NCI-H226 (cell line): Measurements from ENCODE around the gene DIP2B.

Source experiments
- DNase-seq: peaks from one replicate; pipeline ENCODE4 v3.0.0-alpha.2; 2015

Gene DIP2B

GRCh38 chr12:50739611-50740010, 234.8 kb downstream of the DIP2B start:
- DNase-seq: no peak

DNA sequence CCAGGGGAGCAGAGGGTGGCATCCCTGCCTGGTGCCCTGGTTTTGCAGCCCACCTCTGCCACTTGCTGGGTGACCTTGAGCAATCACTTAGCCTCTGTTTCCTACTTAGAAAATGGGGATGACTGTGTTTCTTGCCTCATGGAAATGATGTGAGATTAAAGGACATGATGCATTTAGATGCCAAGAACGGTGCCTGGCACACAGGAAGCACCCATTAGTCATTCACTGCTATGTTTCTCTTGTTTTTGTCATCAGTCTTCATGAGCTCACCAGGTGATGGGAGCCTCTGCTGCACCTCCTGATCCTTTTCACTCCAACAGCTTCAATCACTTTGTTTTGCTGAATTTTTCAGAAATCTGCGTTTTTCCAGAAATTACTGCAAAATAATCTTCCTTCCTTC, 235.5 kb downstream of the DIP2B start:
- peak; percentile 37 for DNase-seq

DNA sequence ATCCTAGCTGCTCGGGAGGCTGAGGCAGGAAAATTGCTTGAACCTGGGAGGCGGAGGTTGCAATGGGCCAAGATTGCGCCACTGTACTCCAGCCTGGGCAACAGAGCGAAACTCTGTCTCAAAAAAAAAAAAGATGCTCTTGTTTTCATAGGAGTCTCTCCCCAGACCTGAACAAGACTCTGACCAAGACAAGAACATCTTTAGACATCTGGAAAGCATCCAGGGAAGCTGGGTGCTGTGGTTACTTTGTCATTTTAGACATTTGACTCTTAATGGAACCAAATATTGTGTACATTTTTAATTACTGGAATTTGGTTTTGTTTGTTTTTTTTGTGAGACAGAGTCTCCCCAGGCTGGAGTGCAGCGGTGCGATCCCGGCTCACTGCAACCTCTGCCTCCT, 238.0 kb downstream of the DIP2B start:
- no peak for DNase-seq

DNA sequence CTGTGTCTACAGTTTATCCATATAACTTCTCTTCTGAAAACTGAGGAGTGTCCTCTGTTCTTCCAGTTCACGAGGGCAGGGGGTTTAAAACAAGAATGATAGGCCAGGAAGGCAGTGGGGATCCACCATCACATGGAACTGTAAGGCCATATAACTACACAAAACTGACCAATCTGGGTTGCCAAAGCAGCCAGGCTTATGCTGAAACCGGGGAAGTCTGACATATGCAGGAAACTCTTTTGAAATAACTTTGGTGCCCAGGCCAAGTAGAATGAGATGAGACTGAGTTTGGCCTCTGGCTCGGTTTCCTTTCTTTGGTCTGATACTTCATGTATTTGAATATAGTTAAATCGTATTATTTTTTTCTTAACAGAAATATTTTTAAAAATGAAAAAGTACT, 241.1 kb downstream of the DIP2B start:
- DNase-seq: no peak

DNA sequence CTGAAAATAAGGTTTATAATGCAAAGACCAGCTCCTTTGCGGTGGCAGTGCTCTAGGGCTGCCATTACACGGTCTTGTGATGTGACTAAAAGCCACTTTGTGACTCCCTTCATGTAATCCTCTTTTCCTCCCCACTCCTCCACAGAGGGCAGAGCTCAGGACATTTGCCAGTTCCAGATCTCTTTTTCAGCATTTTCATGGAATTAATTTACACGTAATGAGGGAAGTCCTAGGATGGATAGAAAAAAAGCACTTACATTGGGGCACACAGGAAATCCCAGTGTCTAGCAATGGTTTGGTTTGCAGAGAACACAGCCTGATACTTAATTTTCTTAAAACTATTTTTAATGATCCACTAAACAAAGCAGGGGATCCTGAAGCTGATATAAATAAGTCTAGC, 241.6 kb downstream of the DIP2B start:
- DNase-seq: no peak

GRCh38 chr12:50747817-50748216, 243.0 kb downstream of the DIP2B start:
- no peak for DNase-seq

GRCh38 chr12:50749459-50749882, 244.7 kb downstream of the DIP2B start:
- DNase-seq: no peak

DNA sequence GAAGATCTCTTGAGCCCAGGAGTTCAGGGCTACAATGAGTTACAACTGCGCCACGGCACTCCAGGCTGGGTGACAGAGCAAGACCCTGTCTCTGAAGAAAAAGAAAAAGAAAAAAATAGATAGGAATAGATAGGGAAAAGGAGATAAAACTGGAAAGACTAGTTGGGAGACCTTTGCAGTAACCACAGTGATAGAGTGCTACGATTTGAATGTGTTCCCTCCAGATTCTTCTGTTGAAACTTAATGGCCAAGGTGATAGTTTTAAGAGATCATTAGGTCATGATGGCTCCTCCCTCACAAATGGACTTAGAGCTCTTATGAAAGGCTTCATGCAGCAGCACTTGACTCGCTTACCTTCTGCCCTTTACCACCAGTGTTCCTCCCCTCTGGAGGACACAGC, 245.6 kb downstream of the DIP2B start:
- no peak for DNase-seq

DNA sequence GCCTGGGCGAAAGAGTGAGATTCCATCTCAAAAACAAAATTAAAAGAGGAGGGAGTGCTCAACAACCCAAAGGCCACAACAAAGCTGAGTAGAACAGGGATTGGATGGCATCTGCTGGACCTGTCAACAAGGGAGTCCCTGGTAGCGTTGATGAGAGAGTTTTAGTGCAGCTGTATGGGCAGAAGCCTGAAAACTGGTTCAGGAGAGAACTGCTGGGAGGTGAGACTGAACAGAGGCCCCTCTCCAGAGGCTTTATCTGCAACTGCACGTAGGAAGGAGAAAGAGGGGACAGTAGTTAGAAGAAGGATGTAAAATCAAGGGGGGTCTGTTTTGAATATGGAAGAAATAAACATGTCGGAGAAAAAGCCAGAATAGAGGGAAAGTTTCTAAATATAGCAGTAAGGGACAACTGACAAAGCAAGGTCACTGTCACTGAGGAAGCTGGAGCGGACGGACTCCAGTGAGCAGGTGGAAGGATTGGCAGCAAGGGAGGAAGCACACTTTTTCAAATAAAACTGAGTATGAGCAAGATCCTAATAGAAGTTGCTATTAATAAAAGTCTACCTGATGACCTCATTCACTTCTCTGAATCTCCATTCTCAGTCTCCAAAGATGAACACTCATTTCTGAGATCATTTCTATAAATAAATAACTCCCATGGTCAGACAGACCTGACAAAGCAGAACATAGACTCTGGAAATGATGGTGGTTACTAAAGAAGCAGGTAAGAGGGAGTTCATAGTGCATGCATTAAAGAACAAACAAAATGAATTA, 247.3 kb downstream of the DIP2B start:
- DNase-seq: peak; percentile 40

DNA sequence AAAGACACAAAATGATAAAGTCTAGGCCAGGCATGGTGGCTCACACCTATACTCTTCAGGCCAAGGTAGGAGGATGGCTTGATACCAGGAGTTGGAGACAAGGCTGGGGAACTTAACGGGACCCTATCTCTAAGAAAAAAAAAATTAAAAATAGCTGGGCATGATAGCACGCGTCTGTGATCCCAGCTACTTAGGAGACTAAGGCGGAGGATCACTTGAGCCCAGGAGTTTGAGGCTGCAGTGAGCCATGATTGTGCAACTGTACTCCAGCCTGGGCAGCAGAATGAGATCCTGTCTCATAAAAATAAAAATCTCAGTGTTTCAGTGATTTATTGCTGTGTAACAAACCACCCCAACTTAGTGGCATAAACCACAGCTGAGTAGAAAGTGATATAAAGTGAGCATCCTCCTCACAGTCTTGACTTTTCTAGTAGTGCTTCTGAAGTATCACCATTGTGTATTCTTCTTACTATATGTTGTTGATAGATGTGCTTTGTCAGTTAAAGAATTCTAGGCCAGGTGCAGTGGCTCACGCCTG, 248.5 kb downstream of the DIP2B start:
- no peak for DNase-seq

- DNase-seq: peak; percentile 97
Measured at GRCh38 chr12:50763639-50764285, 259.0 kb downstream of the DIP2B start, which contains the start of gene ATF1. Gene ATF1 (plus strand): TSS chr12:50764101. CDS start chr12:50780146, 16,045 bp downstream.

GRCh38 chr12:50764286-50765094, 259.7 kb downstream of the DIP2B start:
- peak; percentile 55 for DNase-seq

DNA sequence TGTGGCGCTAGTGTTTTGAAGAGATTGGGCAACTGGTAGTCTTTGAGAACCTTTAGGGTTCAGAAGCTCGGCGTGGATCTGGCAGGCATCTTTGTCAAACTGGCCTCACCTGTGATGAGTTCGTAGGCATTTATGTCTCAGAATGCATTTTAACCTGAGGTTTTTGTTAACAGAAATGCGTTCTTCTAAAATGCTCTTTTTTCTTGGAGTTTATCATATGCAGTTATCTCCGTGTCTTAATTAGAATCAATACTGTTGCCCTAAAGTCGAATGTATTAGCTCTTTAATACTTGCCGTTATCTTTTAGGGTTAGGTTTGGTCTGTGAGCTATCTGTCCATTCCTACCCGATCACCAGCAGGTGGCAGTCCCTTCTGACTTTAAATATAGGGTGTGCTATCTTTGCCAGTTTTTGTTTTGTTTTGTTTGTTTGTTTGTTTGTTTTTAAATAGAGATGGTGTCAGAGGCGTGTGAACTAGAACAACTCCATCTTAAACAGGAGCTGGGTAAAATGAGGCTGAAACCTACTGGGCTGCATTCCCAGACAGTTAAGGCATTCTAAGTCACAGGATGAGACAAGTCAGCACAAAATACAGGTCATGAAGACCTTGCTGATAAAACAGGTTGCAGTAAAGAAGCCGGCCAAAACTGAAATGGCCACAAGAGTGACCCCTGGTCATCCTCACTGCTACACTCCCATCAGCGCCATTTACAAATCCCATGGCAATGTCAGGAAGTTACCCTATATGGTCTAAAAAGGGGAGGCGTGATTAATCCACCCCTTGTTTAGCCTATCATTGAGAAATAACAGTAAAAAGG, 260.5 kb downstream of the DIP2B start:
- DNase-seq: peak; percentile 17

DNA sequence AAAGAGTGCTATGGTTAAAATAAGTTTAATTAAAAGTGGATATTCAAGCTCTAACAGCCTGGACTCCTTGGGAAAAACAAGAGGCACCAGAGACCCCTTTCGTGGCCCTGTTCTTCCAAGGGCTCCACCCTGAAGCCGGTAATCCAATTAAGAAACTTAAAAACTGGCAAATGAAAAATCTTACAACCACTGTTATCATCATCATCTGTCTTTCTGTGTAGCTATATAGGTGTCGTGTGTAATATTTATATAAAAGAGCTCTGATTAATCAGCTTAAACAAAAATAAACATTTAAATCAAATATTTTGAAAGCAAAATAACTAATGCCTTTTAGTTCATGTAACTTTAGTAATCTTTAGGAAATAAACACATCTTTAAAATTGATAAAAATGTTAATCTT, 263.6 kb downstream of the DIP2B start:
- DNase-seq: no peak

DNA sequence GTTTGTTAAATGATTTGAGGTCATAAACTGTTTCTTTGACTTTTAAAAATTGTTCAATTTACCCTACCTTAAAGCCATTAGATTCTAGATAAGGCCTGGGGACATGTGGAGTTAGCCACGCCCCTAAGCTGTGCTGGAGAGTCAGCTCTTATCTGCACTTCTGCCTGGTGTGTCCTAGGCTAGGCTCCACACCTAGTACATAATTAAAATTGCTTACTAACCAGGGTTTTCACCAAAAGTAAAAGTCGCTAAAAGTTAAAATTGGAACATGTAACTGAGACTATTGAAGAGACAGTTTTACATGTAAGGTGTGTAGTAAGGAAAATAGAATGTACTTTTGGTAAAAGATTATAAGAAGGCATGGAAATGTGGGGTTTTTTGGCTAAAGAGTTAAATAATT, 264.0 kb downstream of the DIP2B start:
- DNase-seq: peak; percentile 21

GRCh38 chr12:50771409-50771808, 266.6 kb downstream of the DIP2B start:
- no peak for DNase-seq

GRCh38 chr12:50772470-50772869, 267.7 kb downstream of the DIP2B start:
- no peak for DNase-seq

GRCh38 chr12:50772877-50773276, 268.1 kb downstream of the DIP2B start:
- no peak for DNase-seq

- DNase-seq: no peak
Measured at GRCh38 chr12:50775251-50775650, 270.5 kb downstream of the DIP2B start.

DNA sequence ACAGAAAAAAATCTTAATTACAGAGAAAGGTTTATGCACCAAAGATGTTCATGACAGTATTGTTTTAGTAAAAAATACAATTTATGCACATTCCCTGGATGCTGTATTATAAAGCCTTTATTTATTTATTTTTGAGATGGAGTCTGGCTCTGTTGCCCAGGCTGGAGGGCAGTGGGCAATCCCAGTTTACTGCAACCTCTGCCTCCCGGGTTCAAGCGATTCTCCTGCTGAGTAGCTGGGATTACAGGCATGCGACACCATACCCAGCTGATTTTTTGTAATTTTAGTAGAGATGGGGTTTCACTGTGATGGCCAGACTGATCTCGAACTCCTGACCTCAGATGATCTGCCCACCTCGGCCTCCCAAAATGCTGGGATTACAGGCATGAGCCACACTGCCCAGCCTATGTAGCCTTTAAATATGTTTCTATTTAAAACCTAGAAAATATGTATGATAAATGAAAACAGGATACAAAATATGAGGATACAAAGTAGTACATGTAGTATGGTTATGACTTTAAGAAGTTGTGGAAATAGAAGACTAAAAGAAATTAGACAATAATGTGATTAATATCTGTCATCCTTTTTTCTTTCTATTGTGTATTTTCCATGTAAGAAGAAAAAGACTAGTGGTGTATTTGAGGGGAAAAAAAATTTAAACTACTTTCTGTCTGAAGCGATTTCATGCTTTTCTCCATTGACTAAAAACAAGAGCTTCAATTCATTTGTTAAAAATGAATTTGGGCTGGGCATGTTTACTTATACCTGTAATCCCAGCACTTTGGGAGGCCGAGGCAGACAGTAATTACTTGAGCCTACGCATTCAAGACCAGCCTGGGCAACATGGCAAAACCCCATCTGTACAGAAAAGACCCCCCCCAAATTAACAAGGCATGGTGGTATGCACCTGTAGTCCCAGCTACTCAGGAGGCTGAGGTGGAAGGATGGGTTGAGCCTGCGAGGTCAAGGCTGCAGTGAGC, 272.3 kb downstream of the DIP2B start:
- no peak for DNase-seq
